ENCODE measurements around the gene UMPS.
"Not testable (repeated sequence)": the region's sequence is repeated elsewhere in the genome, so short reads cannot be mapped to it uniquely, and the experiment has no call there.

UMPS gene

GRCh38 chr3:124779116-124779515, 48.9 kb downstream of the UMPS start:
- H3K4me1 ChIP-seq (ENCODE audit: control insufficient read depth in 1 of 2, insufficient read depth in 1 of 2, low read depth in 1 of 2, low read length in 1 of 2), result no peaks in the 10 kb centered on the region
- H3K4me3 ChIP-seq (ENCODE audit: low read depth in 1 of 2, low read length in 1 of 2), result no peak overlapping the region
- no peak for TF ChIP-seq CTCF (IDR thresholded peaks at IDR 0.05)
- H3K27ac ChIP-seq, result no peak overlapping the region
- H3K36me3 ChIP-seq, result no peaks in the 10 kb centered on the region
- no peaks in the 10 kb centered on the region for H3K9me3 ChIP-seq
- H3K27me3 ChIP-seq, result peaks cover 15% of the 10 kb centered on the region

GRCh38 chr3:124779751-124780191, 49.5 kb downstream of the UMPS start:
- TF ChIP-seq CTCF (IDR thresholded peaks at IDR 0.05), result no peak
- Histone ChIP-seq H3K36me3 (no peaks in the 10 kb centered on the region), H3K4me1 (ENCODE audit: control insufficient read depth in 1 of 2, insufficient read depth in 1 of 2, low read depth in 1 of 2, low read length in 1 of 2) (no peaks in the 10 kb centered on the region), H3K9me3 (no peaks in the 10 kb centered on the region), H3K27me3 (peaks cover 14% of the 10 kb centered on the region), H3K27ac (no peak overlapping the region), H3K4me3 (ENCODE audit: low read depth in 1 of 2, low read length in 1 of 2) (no peak overlapping the region)

- no peak overlapping the region for H3K4me3 ChIP-seq (ENCODE audit: low read depth in 1 of 2, low read length in 1 of 2)
- TF ChIP-seq CTCF (IDR thresholded peaks at IDR 0.05), result no peak
- H3K9me3 ChIP-seq, result no peaks in the 10 kb centered on the region
- peaks cover 14% of the 10 kb centered on the region for H3K27me3 ChIP-seq
- H3K4me1 ChIP-seq (ENCODE audit: control insufficient read depth in 1 of 2, insufficient read depth in 1 of 2, low read depth in 1 of 2, low read length in 1 of 2), result no peaks in the 10 kb centered on the region
- H3K27ac ChIP-seq, result no peak overlapping the region
- H3K36me3 ChIP-seq, result no peaks in the 10 kb centered on the region
Observed at GRCh38 chr3:124780356-124780755, 50.1 kb downstream of the UMPS start.

GRCh38 chr3:124780761-124781475, 50.7 kb downstream of the UMPS start:
- Histone ChIP-seq H3K36me3 (no peaks in the 10 kb centered on the region), H3K4me3 (ENCODE audit: low read depth in 1 of 2, low read length in 1 of 2) (no peak overlapping the region), H3K27me3 (peaks cover 14% of the 10 kb centered on the region), H3K4me1 (ENCODE audit: control insufficient read depth in 1 of 2, insufficient read depth in 1 of 2, low read depth in 1 of 2, low read length in 1 of 2) (no peaks in the 10 kb centered on the region), H3K9me3 (no peaks in the 10 kb centered on the region), H3K27ac (no peak overlapping the region)
- TF ChIP-seq CTCF (IDR thresholded peaks at IDR 0.05), result no peak

- no peak for TF ChIP-seq CTCF (IDR thresholded peaks at IDR 0.05)
- Histone ChIP-seq H3K27me3 (peaks cover 14% of the 10 kb centered on the region), H3K27ac (no peak overlapping the region), H3K4me3 (ENCODE audit: low read depth in 1 of 2, low read length in 1 of 2) (no peak overlapping the region), H3K36me3 (no peaks in the 10 kb centered on the region), H3K9me3 (no peaks in the 10 kb centered on the region), H3K4me1 (ENCODE audit: control insufficient read depth in 1 of 2, insufficient read depth in 1 of 2, low read depth in 1 of 2, low read length in 1 of 2) (no peaks in the 10 kb centered on the region)
Observed at GRCh38 chr3:124781476-124782376, 51.5 kb downstream of the UMPS start.

GRCh38 chr3:124782377-124782712, 52.1 kb downstream of the UMPS start:
- H3K4me1 ChIP-seq (ENCODE audit: control insufficient read depth in 1 of 2, insufficient read depth in 1 of 2, low read depth in 1 of 2, low read length in 1 of 2); H3K27ac ChIP-seq; H3K4me3 ChIP-seq (ENCODE audit: low read depth in 1 of 2, low read length in 1 of 2); H3K36me3 ChIP-seq; H3K9me3 ChIP-seq: not testable (repeated sequence)
- H3K27me3 ChIP-seq, result peaks cover 14% of the 10 kb centered on the region
